Stimulated activated CD8-positive, alpha-beta memory T cell treated with anti-CD3 and anti-CD28 coated beads, Interleukin-7, amount 100 ng/mL, for 48 hours (primary cell): ENCODE results near the gene CD300H.
"Not testable (repeated sequence)": the region's sequence is repeated elsewhere in the genome, so short reads cannot be mapped to it uniquely, and the experiment has no call there.

Experiments used
- DNase-seq, 2 donors: peaks; one replicate each; pipeline ENCODE4 v3.0.0-alpha.2; 2020; ENCODE audit warnings: low read depth in 1 of 2; ENCODE audit errors: extremely low read depth in 1 of 2

Gene CD300H

GRCh38 chr17:74585711-74586110 lies 18.4 kb upstream of the CD300H start:
- no peak for DNase-seq

- DNase-seq, result no peak
Measured at GRCh38 chr17:74584292-74585060, 17.2 kb upstream of the CD300H start.

GRCh38 chr17:74582633-74583032 lies 15.3 kb upstream of the CD300H start:
- no peak for DNase-seq

GRCh38 chr17:74579900-74580299 lies 12.6 kb upstream of the CD300H start:
- no peak for DNase-seq

GRCh38 chr17:74578979-74579378 lies 11.7 kb upstream of the CD300H start:
- DNase-seq, result no peak

GRCh38 chr17:74574489-74575142 lies 7.3 kb upstream of the CD300H start:
- DNase-seq, result no peak

- not testable (repeated sequence) for DNase-seq
Measured at GRCh38 chr17:74573635-74574034, 6.3 kb upstream of the CD300H start.

- DNase-seq, result no peak
Measured at GRCh38 chr17:74573169-74573568, 5.9 kb upstream of the CD300H start.

- no peak for DNase-seq
Measured at GRCh38 chr17:74571621-74572270, 4.4 kb upstream of the CD300H start.

- DNase-seq, result peak in 1 of 2 donors; percentile 34
Measured at GRCh38 chr17:74569020-74570003, 2.0 kb upstream of the CD300H start.

GRCh38 chr17:74568106-74568873 lies 981 bp upstream of the CD300H start:
- no peak for DNase-seq

- DNase-seq, result no peak
Measured at GRCh38 chr17:74566132-74566753, 1.1 kb downstream of the CD300H start.

- DNase-seq, result no peak
Measured at GRCh38 chr17:74565126-74565525, 2.2 kb downstream of the CD300H start.

- no peak for DNase-seq
Measured at GRCh38 chr17:74563358-74563757, 4.0 kb downstream of the CD300H start.

- DNase-seq, result no peak
Measured at GRCh38 chr17:74561586-74561985, 5.7 kb downstream of the CD300H start.

- DNase-seq, result no peak
Measured at GRCh38 chr17:74558882-74559519, 8.3 kb downstream of the CD300H start.

- DNase-seq, result not testable (repeated sequence)
Measured at GRCh38 chr17:74558402-74558801, 8.9 kb downstream of the CD300H start.

- no peak for DNase-seq
Measured at GRCh38 chr17:74555427-74555940, 11.8 kb downstream of the CD300H start.

GRCh38 chr17:74554909-74555308 lies 12.4 kb downstream of the CD300H start:
- no peak for DNase-seq
